NT2/D1 (cell line): ENCODE results near the gene EIF3F.

ENCODE experiments used
- DNase-seq: peaks from one replicate; pipeline ENCODE4 v3.0.0-alpha.2; 2011; ENCODE audit warnings: low read depth, low spot score
- H3K27me3 ChIP-seq: 2 replicates; pipeline ENCODE4 v1.6.0; 2011; ENCODE audit warnings: mild to moderate bottlenecking; ENCODE audit not compliant: insufficient read length, insufficient read depth
- H3K36me3 ChIP-seq: 2 replicates; pipeline ENCODE4 v1.6.1; 2011; ENCODE audit warnings: mild to moderate bottlenecking, low read length, mixed read lengths; ENCODE audit not compliant: insufficient read depth, insufficient read length
- H3K4me1 ChIP-seq: 2 replicates; pipeline ENCODE4 v1.5.1; 2011; ENCODE audit not compliant: insufficient read depth, insufficient read length
- H3K4me3 ChIP-seq: 2 replicates; pipeline ENCODE4 v1.5.1; 2011; ENCODE audit warnings: low read depth; ENCODE audit not compliant: insufficient read length
- H3K9ac ChIP-seq: 2 replicates; pipeline ENCODE4 v1.6.0; 2011; ENCODE audit warnings: low read depth; ENCODE audit not compliant: insufficient read length
- H3K9me3 ChIP-seq: 2 replicates; pipeline ENCODE4 v1.5.1; 2011; ENCODE audit warnings: mild to moderate bottlenecking, low read length; ENCODE audit not compliant: insufficient read depth
- SUZ12 ChIP-seq: IDR thresholded peaks from 2 replicates; pipeline ENCODE4 v1.6.1; 2011; ENCODE audit not compliant: insufficient read length, insufficient read depth; ENCODE audit errors: extremely low read depth
- YY1 ChIP-seq: IDR thresholded peaks from 2 replicates; pipeline ENCODE4 v1.6.1; 2011; ENCODE audit not compliant: insufficient read length, insufficient read depth
- ZNF274 ChIP-seq: IDR thresholded peaks from 2 replicates; pipeline ENCODE4 v1.6.1; 2011; ENCODE audit warnings: mild to moderate bottlenecking, low read depth, low read length

The EIF3F gene

GRCh38 chr11:8031248-8032115 lies 44.3 kb downstream of the EIF3F start:
- H3K4me3 ChIP-seq = no peak overlapping the region
- no peak for DNase-seq
- peaks cover 3% of the 10 kb centered on the region for H3K4me1 ChIP-seq
- H3K36me3 ChIP-seq = no peaks in the 10 kb centered on the region
- peaks cover 25% of the 10 kb centered on the region for H3K27me3 ChIP-seq
- H3K9me3 ChIP-seq = no peaks in the 10 kb centered on the region
- H3K9ac ChIP-seq = peak overlapping the region; percentile 24
- TF ChIP-seq SUZ12 = no peak
- TF ChIP-seq ZNF274 = no peak
- no peak for TF ChIP-seq YY1

DNA sequence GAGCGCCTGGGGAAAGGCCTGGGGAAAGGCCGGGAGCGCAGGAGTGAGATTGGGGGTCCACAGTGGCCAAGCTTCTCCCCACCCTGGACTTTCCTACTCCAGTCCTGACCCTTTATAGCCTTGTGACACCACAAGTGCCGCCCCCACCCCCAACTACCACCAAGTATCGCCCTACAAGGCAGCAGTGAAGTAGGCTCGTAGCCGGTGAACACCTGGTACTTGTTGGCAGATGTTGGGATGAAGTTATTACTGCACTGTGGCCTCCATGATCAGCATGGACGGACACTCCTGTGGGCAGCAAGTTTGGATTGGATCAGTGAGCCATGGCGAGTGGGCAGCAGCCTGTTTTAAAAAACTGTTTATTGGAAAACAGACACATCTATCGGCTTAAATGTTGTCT lies 45.0 kb downstream of the EIF3F start:
- TF ChIP-seq YY1 (no peak), ZNF274 (no peak), SUZ12 (no peak)
- Histone ChIP-seq H3K4me3 (no peak overlapping the region), H3K9ac (no peak overlapping the region), H3K36me3 (no peaks in the 10 kb centered on the region), H3K27me3 (peaks cover 25% of the 10 kb centered on the region), H3K9me3 (no peaks in the 10 kb centered on the region), H3K4me1 (peaks cover 3% of the 10 kb centered on the region)
- no peak for DNase-seq

- no peak for TF ChIP-seq SUZ12
- TF ChIP-seq ZNF274 = no peak
- no peak for TF ChIP-seq YY1
- H3K4me1 ChIP-seq = peaks cover 3% of the 10 kb centered on the region
- no peak overlapping the region for H3K4me3 ChIP-seq
Observed at GRCh38 chr11:8032576-8033304, 45.6 kb downstream of the EIF3F start.

DNA sequence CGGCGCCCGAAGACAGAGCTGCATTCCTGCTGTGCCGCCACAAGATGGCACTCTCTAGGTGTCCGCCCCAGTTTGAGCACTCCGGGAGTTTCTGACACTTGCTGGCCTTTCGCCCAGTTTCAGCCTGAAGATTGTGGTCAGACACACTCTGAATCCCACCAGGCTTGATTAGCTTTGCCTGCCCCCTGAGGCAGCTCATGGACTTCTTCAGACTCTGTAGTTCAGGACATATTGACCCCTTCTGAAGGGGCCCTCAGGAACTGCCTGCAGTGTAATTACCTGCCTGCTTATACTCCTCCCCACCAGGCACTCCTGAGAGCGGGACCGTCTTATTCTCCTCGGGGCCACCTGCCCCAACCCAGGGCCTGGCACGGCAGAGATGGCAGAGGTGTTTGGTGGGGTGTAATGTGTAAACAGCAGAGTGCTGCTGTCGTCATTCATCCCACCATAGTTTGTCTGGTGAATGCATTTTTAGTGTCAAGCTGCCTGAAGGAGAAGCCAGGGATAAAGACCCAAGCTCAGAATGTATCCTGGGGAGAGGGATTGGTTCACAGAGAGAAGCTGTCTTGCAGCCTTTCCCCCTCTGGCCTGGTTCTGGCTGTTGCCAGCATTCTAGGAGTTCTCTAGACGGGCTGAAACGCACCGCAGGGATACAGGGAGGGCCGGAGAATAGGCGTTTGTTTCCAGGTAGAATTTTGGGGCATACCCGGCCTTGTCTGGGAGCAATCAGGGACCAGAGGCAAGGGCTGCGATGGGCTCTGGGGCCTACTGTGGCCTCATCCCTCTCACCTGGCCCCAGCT lies 46.4 kb downstream of the EIF3F start:
- DNase-seq = peak; percentile 63
- no peaks in the 10 kb centered on the region for H3K36me3 ChIP-seq
- TF ChIP-seq ZNF274 (no peak), YY1 (no peak), SUZ12 (no peak)
- H3K9ac ChIP-seq = peak overlapping the region; percentile 65
- peaks cover 3% of the 10 kb centered on the region for H3K4me1 ChIP-seq
- H3K4me3 ChIP-seq = no peak overlapping the region
- H3K27me3 ChIP-seq = peaks cover 25% of the 10 kb centered on the region
- no peaks in the 10 kb centered on the region for H3K9me3 ChIP-seq

More at GRCh38 chr11:8032576-8033304, 45.6 kb downstream of the EIF3F start:
- Histone ChIP-seq H3K36me3 (no peaks in the 10 kb centered on the region), H3K9me3 (no peaks in the 10 kb centered on the region), H3K27me3 (peaks cover 25% of the 10 kb centered on the region), H3K9ac (peak overlapping the region; percentile 65)
- no peak for DNase-seq

DNA sequence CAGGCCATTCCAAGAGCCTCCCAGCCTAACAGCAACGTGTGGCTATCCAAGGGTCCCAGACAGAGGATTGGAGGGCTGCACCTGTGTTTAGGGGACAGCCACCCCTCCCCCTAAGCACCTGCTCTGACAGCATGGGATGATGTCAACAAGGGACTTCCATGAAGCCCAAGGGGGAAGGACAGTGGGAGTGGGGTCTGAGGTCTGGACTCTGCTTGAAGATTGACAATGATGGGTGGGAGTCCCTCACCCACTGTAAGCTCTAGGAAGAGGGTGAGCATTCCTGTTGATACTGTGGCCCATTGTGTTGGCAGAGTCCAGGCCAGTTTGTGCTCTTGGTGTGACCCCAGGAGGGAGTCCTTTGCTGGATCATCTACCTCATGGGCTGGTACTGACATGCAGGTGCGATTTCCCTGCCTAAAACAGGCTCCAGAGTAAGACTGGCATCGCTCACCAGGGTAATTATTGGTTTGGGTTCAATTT lies 47.0 kb downstream of the EIF3F start:
- H3K9ac ChIP-seq = no peak overlapping the region
- H3K27me3 ChIP-seq = peaks cover 25% of the 10 kb centered on the region
- TF ChIP-seq ZNF274 = no peak
- no peak for TF ChIP-seq YY1
- no peak for TF ChIP-seq SUZ12
- no peaks in the 10 kb centered on the region for H3K9me3 ChIP-seq
- H3K4me1 ChIP-seq = peaks cover 3% of the 10 kb centered on the region
- no peak overlapping the region for H3K4me3 ChIP-seq
- H3K36me3 ChIP-seq = no peaks in the 10 kb centered on the region
- no peak for DNase-seq

DNA sequence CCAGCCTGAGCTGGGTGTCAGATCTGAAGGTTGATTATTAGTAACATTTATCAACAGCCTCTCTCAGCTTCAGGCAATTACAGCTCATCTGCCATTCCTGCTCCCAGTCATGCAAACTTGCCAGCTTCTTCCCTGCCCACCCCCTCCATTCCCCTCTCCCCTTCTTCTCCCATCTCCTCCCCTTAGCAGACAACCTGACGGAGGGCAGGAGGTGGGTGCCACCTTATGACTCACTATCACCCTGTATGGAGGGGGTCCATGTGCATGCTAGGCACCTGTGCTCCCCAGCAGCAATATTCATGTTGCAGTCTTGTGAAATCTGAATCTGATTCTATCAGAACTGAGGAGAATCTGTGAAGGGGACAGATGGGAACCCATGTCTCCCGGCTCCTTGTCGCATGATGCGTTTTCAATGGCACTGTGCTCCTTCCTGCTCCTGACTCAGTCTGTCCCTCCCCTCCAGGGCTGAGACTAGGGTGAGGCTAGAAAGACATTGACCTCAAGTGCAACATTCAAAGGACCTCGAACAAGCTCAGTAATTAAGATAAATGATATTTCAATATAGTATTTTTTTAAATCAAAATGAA lies 47.6 kb downstream of the EIF3F start:
- Histone ChIP-seq H3K9me3 (no peaks in the 10 kb centered on the region), H3K9ac (no peak overlapping the region), H3K36me3 (no peaks in the 10 kb centered on the region), H3K4me3 (no peak overlapping the region), H3K27me3 (peaks cover 25% of the 10 kb centered on the region), H3K4me1 (peaks cover 3% of the 10 kb centered on the region)
- no peak for TF ChIP-seq YY1
- no peak for TF ChIP-seq SUZ12
- TF ChIP-seq ZNF274 = no peak
- no peak for DNase-seq
